ENCODE data around the gene OR7A17. TPM values are rescaled to one million over a fixed set of nuclear protein-coding genes. Genes with fewer than 3 reads are reported as not detected.

OR7A17 gene
- total RNA-seq, 2 donors from 2014 or later: not detected

Other genes starting within 250 kb of the OR7A17 start
- gene ADGRE3, start 211.3 kb downstream of the OR7A17 start, total RNA-seq: not detected
- gene ZNF333, start 196.1 kb downstream of the OR7A17 start, total RNA-seq: 1 to 10 TPM; 5.3 to 7.3 TPM
- 1 to 10 TPM; 1.6 to 4.3 TPM for gene ADGRE2, start 107.6 kb downstream of the OR7A17 start, total RNA-seq
- gene OR7A5, start 50.9 kb downstream of the OR7A17 start, total RNA-seq: not detected
- gene OR7C1, start 50.9 kb downstream of the OR7A17 start, total RNA-seq: not detected
- gene OR7A10, start 37.2 kb downstream of the OR7A17 start, total RNA-seq: not detected
- not detected for gene OR7C2, start 55.4 kb upstream of the OR7A17 start, total RNA-seq
- not detected for gene SLC1A6, start 93.7 kb upstream of the OR7A17 start, total RNA-seq
- gene CASP14, start 163.3 kb upstream of the OR7A17 start, total RNA-seq: not detected
- gene OR1I1, start 196.1 kb upstream of the OR7A17 start, total RNA-seq: not detected
- gene SYDE1, start 221.3 kb upstream of the OR7A17 start, total RNA-seq: 1 to 10 TPM; 3.6 to 7.5 TPM

All from left colon (tissue), 2 donors.